HPDE6-E6E7 (cell line): ENCODE data around the gene PDE4B.
"Not testable (repeated sequence)": the region's sequence is repeated elsewhere in the genome, so short reads cannot be mapped to it uniquely, and the experiment has no call there.

ENCODE experiments used
- DNase-seq: peaks from one replicate; pipeline ENCODE4 v3.0.0; 2011; ENCODE audit warnings: missing footprints; ENCODE audit errors: extremely low spot score

Gene PDE4B

GRCh38 chr1:66384258-66384921 lies 591.7 kb downstream of the PDE4B start:
- DNase-seq, result no peak

GRCh38 chr1:66386712-66387111 lies 594.0 kb downstream of the PDE4B start:
- DNase-seq, result no peak

GRCh38 chr1:66388913-66389312 lies 596.2 kb downstream of the PDE4B start:
- no peak for DNase-seq

- no peak for DNase-seq
Observed at GRCh38 chr1:66393586-66394287, 601.0 kb downstream of the PDE4B start.

- no peak for DNase-seq
Observed at GRCh38 chr1:66394603-66395002, 601.9 kb downstream of the PDE4B start.

- no peak for DNase-seq
Observed at GRCh38 chr1:66395202-66396061, 602.7 kb downstream of the PDE4B start.

- DNase-seq, result no peak
Observed at GRCh38 chr1:66396212-66396890, 603.7 kb downstream of the PDE4B start.

GRCh38 chr1:66397192-66397591 lies 604.5 kb downstream of the PDE4B start:
- DNase-seq, result no peak

- no peak for DNase-seq
Observed at GRCh38 chr1:66399888-66400529, 607.3 kb downstream of the PDE4B start.

GRCh38 chr1:66400660-66401059 lies 608.0 kb downstream of the PDE4B start:
- DNase-seq, result no peak

- DNase-seq, result no peak
Observed at GRCh38 chr1:66401244-66401643, 608.5 kb downstream of the PDE4B start.

GRCh38 chr1:66402194-66402593 lies 609.5 kb downstream of the PDE4B start:
- DNase-seq, result no peak

- no peak for DNase-seq
Observed at GRCh38 chr1:66403007-66403731, 610.5 kb downstream of the PDE4B start.

GRCh38 chr1:66405061-66405460 lies 612.4 kb downstream of the PDE4B start:
- DNase-seq, result no peak

GRCh38 chr1:66411449-66411848 lies 618.8 kb downstream of the PDE4B start:
- DNase-seq, result not testable (repeated sequence)

GRCh38 chr1:66412704-66413103 lies 620.0 kb downstream of the PDE4B start:
- DNase-seq, result no peak

- no peak for DNase-seq
Observed at GRCh38 chr1:66413136-66413837, 620.6 kb downstream of the PDE4B start.

- no peak for DNase-seq
Observed at GRCh38 chr1:66413838-66414175, 621.1 kb downstream of the PDE4B start.

- DNase-seq, result no peak
Observed at GRCh38 chr1:66415281-66415680, 622.6 kb downstream of the PDE4B start.

- no peak for DNase-seq
Observed at GRCh38 chr1:66415866-66416265, 623.2 kb downstream of the PDE4B start.
